H9 (cell line): Measurements from ENCODE around the gene GOLGA8R. TPM values are rescaled to one million over a fixed set of nuclear protein-coding genes. Genes with fewer than 3 reads are reported as not detected.
"Not testable (repeated sequence)": the region's sequence is repeated elsewhere in the genome, so short reads cannot be mapped to it uniquely, and the experiment has no call there.

Experiments
- DNase-seq: peaks from one replicate; pipeline ENCODE4 v3.0.0-alpha.2; 2017
- H2AFZ ChIP-seq: one replicate; pipeline ENCODE4 v1.6.1; 2013; ENCODE audit warnings: mild to moderate bottlenecking, low read length, control low read depth, moderate library complexity
- H2AK5ac ChIP-seq: 2 replicates; pipeline ENCODE4 v1.6.1; 2013; ENCODE audit warnings: low read length, control low read depth, mixed read lengths; ENCODE audit not compliant: insufficient read length
- H2BK120ac ChIP-seq: one replicate; pipeline ENCODE4 v1.6.1; 2013; ENCODE audit warnings: low read depth, mild to moderate bottlenecking, low read length, control low read depth, inconsistent platforms; ENCODE audit not compliant: poor library complexity, severe bottlenecking
- H2BK12ac ChIP-seq: 2 replicates; pipeline ENCODE4 v1.6.1; 2013; ENCODE audit warnings: low read length, control low read depth, mixed read lengths, low read depth; ENCODE audit not compliant: insufficient read length
- H2BK15ac ChIP-seq: 2 replicates; pipeline ENCODE4 v1.6.1; 2013; ENCODE audit warnings: low read depth, low read length, control low read depth
- H2BK20ac ChIP-seq: one replicate; pipeline ENCODE4 v1.6.1; 2013; ENCODE audit warnings: low read depth, mild to moderate bottlenecking, low read length, control low read depth, inconsistent platforms; ENCODE audit not compliant: poor library complexity, severe bottlenecking
- H2BK5ac ChIP-seq: 2 replicates; pipeline ENCODE4 v1.6.1; 2013; ENCODE audit warnings: low read length, control low read depth, mixed read lengths; ENCODE audit not compliant: insufficient read length
- H3K14ac ChIP-seq: 2 replicates; pipeline ENCODE4 v1.6.1; 2013; ENCODE audit warnings: low read length, control low read depth; ENCODE audit not compliant: insufficient read depth
- H3K18ac ChIP-seq: 2 replicates; pipeline ENCODE4 v1.6.1; 2013; ENCODE audit warnings: low read depth, mild to moderate bottlenecking, mixed read lengths, low read length, control low read depth; ENCODE audit not compliant: insufficient read length
- H3K23ac ChIP-seq: 2 replicates; pipeline ENCODE4 v1.6.1; 2013; ENCODE audit warnings: low read length, control low read depth, mixed read lengths, low read depth; ENCODE audit not compliant: insufficient read length
- H3K23me2 ChIP-seq: 2 replicates; pipeline ENCODE4 v1.6.1; 2013; ENCODE audit warnings: low read depth, mild to moderate bottlenecking, mixed read lengths, low read length, control low read depth; ENCODE audit not compliant: insufficient read length, poor library complexity, severe bottlenecking
- H3K27ac ChIP-seq: 2 replicates; pipeline ENCODE4 v1.5.1; 2013; ENCODE audit warnings: low read length, control low read depth, mixed read lengths, low read depth; ENCODE audit not compliant: insufficient read length
- H3K27me3 ChIP-seq: 2 replicates; pipeline ENCODE4 v1.6.1; 2013; ENCODE audit warnings: low read length, control low read depth, inconsistent platforms; ENCODE audit not compliant: insufficient read depth
- H3K4ac ChIP-seq: 2 replicates; pipeline ENCODE4 v1.6.1; 2013; ENCODE audit warnings: low read depth, mild to moderate bottlenecking, control low read depth, inconsistent platforms, low read length, moderate library complexity
- H3K4me1 ChIP-seq: 2 replicates; pipeline ENCODE4 v1.6.1; 2013; ENCODE audit warnings: low read length, control low read depth, inconsistent platforms; ENCODE audit not compliant: insufficient read depth
- H3K4me2 ChIP-seq: 2 replicates; pipeline ENCODE4 v1.6.1; 2013; ENCODE audit warnings: low read length, control low read depth, mixed read lengths; ENCODE audit not compliant: insufficient read length, insufficient read depth
- H3K56ac ChIP-seq: 2 replicates; pipeline ENCODE4 v1.6.1; 2013; ENCODE audit warnings: low read depth, mild to moderate bottlenecking, mixed read lengths, low read length, control low read depth; ENCODE audit not compliant: insufficient read length
- H3K79me1 ChIP-seq: 2 replicates; pipeline ENCODE4 v1.6.1; 2013; ENCODE audit warnings: low read depth, mild to moderate bottlenecking, moderate library complexity, low read length, control low read depth, inconsistent platforms; ENCODE audit not compliant: insufficient read depth, poor library complexity, severe bottlenecking
- H3K79me2 ChIP-seq: 2 replicates; pipeline ENCODE4 v1.6.1; 2013; ENCODE audit warnings: low read length, control low read depth, inconsistent platforms; ENCODE audit not compliant: insufficient read depth
- H3K9ac ChIP-seq: 2 replicates; pipeline ENCODE4 v1.6.1; 2013; ENCODE audit warnings: low read length, control low read depth, mixed read lengths; ENCODE audit not compliant: insufficient read length; ENCODE audit errors: extremely low read depth
- H3K9me3 ChIP-seq: one replicate; pipeline ENCODE4 v1.6.1; 2013; ENCODE audit warnings: low read depth, low read length, inconsistent platforms; ENCODE audit not compliant: control insufficient read depth
- H3T11ph ChIP-seq: one replicate; pipeline ENCODE4 v1.6.1; 2013; ENCODE audit warnings: mild to moderate bottlenecking, low read length, control low read depth, inconsistent platforms
- H4K20me1 ChIP-seq: one replicate; pipeline ENCODE4 v1.6.1; 2013; ENCODE audit not compliant: control insufficient read depth, insufficient read length, insufficient read depth
- H4K5ac ChIP-seq: 2 replicates; pipeline ENCODE4 v1.6.1; 2013; ENCODE audit warnings: low read depth, mild to moderate bottlenecking, mixed read lengths, low read length, control low read depth; ENCODE audit not compliant: insufficient read length
- H4K8ac ChIP-seq: replicated peaks from 2 replicates; pipeline ENCODE4 v1.6.1; 2013; ENCODE audit warnings: low read length, control low read depth, mixed read lengths, low read depth; ENCODE audit not compliant: insufficient read length
- H4K91ac ChIP-seq: 2 replicates; pipeline ENCODE4 v1.6.1; 2013; ENCODE audit warnings: low read depth, mild to moderate bottlenecking, moderate library complexity, mixed read lengths, low read length, control low read depth; ENCODE audit not compliant: insufficient read length
- H3K27ac Mint-ChIP-seq, 3 experiments: 2 replicates in 2 of 3; 3 replicates in 1 of 3; pipeline ENCODE4 v1.8.0; 2020 to 2021; ENCODE audit warnings: mixed read lengths in 3 of 3, mild to moderate bottlenecking in 1 of 3, moderate library complexity in 1 of 3
- H3K27me3 Mint-ChIP-seq: 2 replicates; pipeline ENCODE4 v1.8.0; 2021; ENCODE audit warnings: low read depth, mild to moderate bottlenecking, moderate library complexity, mixed read lengths
- H3K36me3 Mint-ChIP-seq, 3 experiments: 2 replicates in 2 of 3; 3 replicates in 1 of 3; pipeline ENCODE4 v1.8.0; 2020 to 2021; ENCODE audit warnings: low read depth in 3 of 3, mixed read lengths in 3 of 3; ENCODE audit not compliant: insufficient read depth in 1 of 3
- H3K4me1 Mint-ChIP-seq, 2 experiments: 2 replicates each; pipeline ENCODE4 v1.8.0; 2020; ENCODE audit warnings: mixed read lengths in 2 of 2
- H3K4me3 Mint-ChIP-seq, 2 experiments: 2 replicates in 1 of 2; 3 replicates in 1 of 2; pipeline ENCODE4 v1.8.0; 2020 to 2021; ENCODE audit warnings: mild to moderate bottlenecking in 2 of 2, mixed read lengths in 2 of 2, moderate library complexity in 1 of 2
- H3K9me3 Mint-ChIP-seq, 2 experiments: 2 replicates in 1 of 2; 3 replicates in 1 of 2; pipeline ENCODE4 v1.8.0; 2020; ENCODE audit warnings: mild to moderate bottlenecking in 2 of 2, mixed read lengths in 2 of 2, moderate library complexity in 1 of 2
- WGBS: extraction: QIAGEN DNeasy Blood & Tissue Kit; methylation state at CpG from one replicate; pipeline ENCODE4 v1.1.7; 2013; ENCODE audit warnings: missing lambda C conversion rate, low lambda C conversion rate, mixed read lengths; ENCODE audit not compliant: insufficient read length; ENCODE audit errors: extremely low coverage; 5-methylcytosine and 5-hydroxymethylcytosine counted together
- total RNA-seq: library from RNA; stranded (reverse); gene quantifications from 2 replicates; pipeline ENCODE4 v1.2.1, GENCODE V29; 2021

The GOLGA8R gene
- total RNA-seq, 1 experiment from 2014 or later: 0.26 TPM

DNA sequence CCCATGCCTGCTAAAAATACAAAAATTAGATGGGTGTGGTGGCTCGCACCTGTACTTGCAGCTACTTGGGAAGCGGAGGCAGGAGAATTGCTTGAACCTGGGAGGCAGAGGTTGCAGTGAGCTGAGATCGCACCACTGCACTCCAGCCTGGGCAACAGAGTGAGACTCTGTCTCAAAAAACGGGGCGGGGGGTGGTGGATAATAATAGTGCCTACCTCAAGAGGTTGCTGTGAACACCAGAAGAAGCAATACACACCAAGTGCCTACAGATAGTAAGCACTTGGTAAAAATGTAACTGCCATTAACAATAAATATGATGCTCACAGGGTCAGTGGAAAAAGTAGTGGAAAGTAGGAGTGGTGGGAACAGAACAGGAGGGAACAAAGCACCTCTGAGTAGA is 21.8 kb upstream of the GOLGA8R start:
- H2BK20ac ChIP-seq: not testable (repeated sequence)

GRCh38 chr15:30420723-30421122 is 6.7 kb upstream of the GOLGA8R start:
- not testable (repeated sequence) for H3K4me1 ChIP-seq, H2AK5ac ChIP-seq, H3K18ac ChIP-seq, H3K27me3 Mint-ChIP-seq, H4K20me1 ChIP-seq, H3T11ph ChIP-seq, H3K23me2 ChIP-seq, H2BK15ac ChIP-seq, H4K5ac ChIP-seq, H3K36me3 Mint-ChIP-seq, H2BK5ac ChIP-seq, H3K4ac ChIP-seq, H3K27ac Mint-ChIP-seq, H3K4me3 Mint-ChIP-seq, H3K27me3 ChIP-seq, H3K79me1 ChIP-seq, H2AFZ ChIP-seq, H3K27ac ChIP-seq, H3K4me1 Mint-ChIP-seq, H3K9ac ChIP-seq, H3K56ac ChIP-seq, H4K8ac ChIP-seq, H2BK12ac ChIP-seq, H4K91ac ChIP-seq, H3K23ac ChIP-seq, H2BK120ac ChIP-seq, H2BK20ac ChIP-seq, H3K9me3 Mint-ChIP-seq, H3K4me2 ChIP-seq, H3K79me2 ChIP-seq, H3K14ac ChIP-seq, DNase-seq, H3K9me3 ChIP-seq
- WGBS: no CpG with 5 or more reads among the region's 6 CpGs

More for the DNA sequence above, 21.8 kb upstream of the GOLGA8R start:
- not testable (repeated sequence) for H3K27me3 ChIP-seq, DNase-seq, H3K9me3 Mint-ChIP-seq, H3K36me3 Mint-ChIP-seq, H4K8ac ChIP-seq, H3T11ph ChIP-seq, H3K14ac ChIP-seq, H3K18ac ChIP-seq, H3K4me2 ChIP-seq, H4K91ac ChIP-seq, H3K23ac ChIP-seq, H3K27ac ChIP-seq, H3K4me3 Mint-ChIP-seq, H2BK12ac ChIP-seq, H3K27ac Mint-ChIP-seq, H2BK120ac ChIP-seq, H3K4me1 Mint-ChIP-seq, H3K79me2 ChIP-seq, H3K4me1 ChIP-seq, H3K9me3 ChIP-seq, H2BK5ac ChIP-seq, H3K4ac ChIP-seq, H3K56ac ChIP-seq, H4K5ac ChIP-seq, H3K27me3 Mint-ChIP-seq, H3K9ac ChIP-seq, H3K23me2 ChIP-seq, H4K20me1 ChIP-seq, H2AK5ac ChIP-seq, H2AFZ ChIP-seq, H3K79me1 ChIP-seq, H2BK15ac ChIP-seq
- no CpG with 5 or more reads among the region's 5 CpGs for WGBS
